HepG2 (cell line): Measurements from ENCODE around the gene KDM4B. TPM values are rescaled to one million over a fixed set of nuclear protein-coding genes. Genes with fewer than 3 reads are reported as not detected.

Experiments used
- ARNTL ChIP-seq: sonication (generic); formaldehyde crosslinking; IDR thresholded peaks from 2 replicates; pipeline ENCODE4 v1.4.0; 2020; ENCODE audit warnings: mild to moderate bottlenecking, missing genetic modification reagents
- ATRX ChIP-seq: sonication (generic); formaldehyde crosslinking; IDR thresholded peaks from 2 replicates; pipeline ENCODE4 v1.4.0; 2020; ENCODE audit warnings: missing genetic modification reagents, borderline replicate concordance
- DBP ChIP-seq: sonication (generic); formaldehyde crosslinking; IDR thresholded peaks from 2 replicates; pipeline ENCODE4 v1.4.0; 2020; ENCODE audit warnings: missing genetic modification reagents; ENCODE audit errors: not compliant biosample characterization
- DRAP1 ChIP-seq: IDR thresholded peaks from 2 replicates; pipeline ENCODE4 v1.6.1; 2016; ENCODE audit warnings: missing genetic modification reagents, missing compliant biosample characterization
- ERF ChIP-seq: IDR thresholded peaks from 2 replicates; pipeline ENCODE4 v1.6.1; 2018; ENCODE audit warnings: missing biosample characterization, missing genetic modification reagents
- GTF2F1 ChIP-seq: fragments of 150-350 bp; IDR thresholded peaks from 2 replicates; pipeline ENCODE4 v1.6.1; 2014; ENCODE audit warnings: low read length
- KDM2A ChIP-seq: sonication (generic); formaldehyde crosslinking; IDR thresholded peaks from 2 replicates; pipeline ENCODE4 v1.4.0; 2020; ENCODE audit warnings: low read depth, missing genetic modification reagents, borderline replicate concordance
- MNT ChIP-seq: fragments of 450-650 bp; IDR thresholded peaks from 2 replicates; pipeline ENCODE4 v1.6.1; 2016
- NR0B2 ChIP-seq: sonication (generic); formaldehyde crosslinking; IDR thresholded peaks from 2 replicates; pipeline ENCODE4 v1.4.0; 2020; ENCODE audit warnings: mild to moderate bottlenecking, missing genetic modification reagents
- NR3C1 ChIP-seq: sonication (generic); formaldehyde crosslinking; IDR thresholded peaks from 2 replicates; pipeline ENCODE4 v1.4.0; 2020; ENCODE audit warnings: missing genetic modification reagents
- RAD21 ChIP-seq: fragments of 450-650 bp; formaldehyde crosslinking; IDR thresholded peaks from 2 replicates; pipeline ENCODE4 v1.5.0; 2020; ENCODE audit warnings: mild to moderate bottlenecking
- SMARCE1 ChIP-seq: fragments of 450-650 bp; IDR thresholded peaks from 2 replicates; pipeline ENCODE4 v1.6.1; 2017; ENCODE audit warnings: borderline replicate concordance
- TCF7L2 ChIP-seq: IDR thresholded peaks from 2 replicates; pipeline ENCODE4 v1.6.1; 2011; ENCODE audit warnings: mild to moderate bottlenecking, low read depth, low read length, moderate library complexity
- TEAD3 ChIP-seq: optimal IDR thresholded peaks from 2 replicates; pipeline ENCODE3; 2016; ENCODE audit warnings: borderline replicate concordance
- THRA ChIP-seq: sonication (generic); formaldehyde crosslinking; IDR thresholded peaks from 2 replicates; pipeline ENCODE4 v1.4.0; 2020; ENCODE audit warnings: missing genetic modification reagents, borderline replicate concordance
- TSC22D2 ChIP-seq: sonication (generic); formaldehyde crosslinking; IDR thresholded peaks from 2 replicates; pipeline ENCODE4 v1.5.1; 2020; ENCODE audit warnings: missing genetic modification reagents, mild to moderate bottlenecking, borderline replicate concordance
- XBP1 ChIP-seq: sonication (generic); formaldehyde crosslinking; IDR thresholded peaks from 2 replicates; pipeline ENCODE4 v1.5.0; 2020; ENCODE audit warnings: missing genetic modification reagents
- ZFP36 ChIP-seq: fragments of 150-350 bp; IDR thresholded peaks from 2 replicates; pipeline ENCODE4 v1.6.1; 2018; ENCODE audit warnings: borderline replicate concordance, low read length, low read depth; ENCODE audit not compliant: partially characterized antibody
- ZNF138 ChIP-seq: sonication (generic); formaldehyde crosslinking; IDR thresholded peaks from 2 replicates; pipeline ENCODE4 v1.5.0; 2020; ENCODE audit warnings: mild to moderate bottlenecking, low read depth, missing genetic modification reagents
- ZNF280B ChIP-seq: sonication (generic); formaldehyde crosslinking; IDR thresholded peaks from 2 replicates; pipeline ENCODE4 v1.5.0; 2020; ENCODE audit warnings: missing genetic modification reagents, mild to moderate bottlenecking, borderline replicate concordance
- ZNF432 ChIP-seq: sonication (generic); formaldehyde crosslinking; IDR thresholded peaks from 2 replicates; pipeline ENCODE4 v1.5.0; 2020; ENCODE audit warnings: missing genetic modification reagents, mild to moderate bottlenecking, borderline replicate concordance
- ZNF557 ChIP-seq: sonication (generic); formaldehyde crosslinking; IDR thresholded peaks from 2 replicates; pipeline ENCODE4 v1.4.0; 2020; ENCODE audit warnings: missing genetic modification reagents
- ZNF564 ChIP-seq: sonication (generic); formaldehyde crosslinking; IDR thresholded peaks from 2 replicates; pipeline ENCODE4 v1.8.1; 2023; ENCODE audit warnings: mild to moderate bottlenecking, missing genetic modification reagents
- ZNF572 ChIP-seq: sonication (generic); formaldehyde crosslinking; IDR thresholded peaks from 2 replicates; pipeline ENCODE4 v1.5.1; 2020; ENCODE audit warnings: mild to moderate bottlenecking, missing genetic modification reagents
- ZSCAN29 ChIP-seq: sonication (generic); formaldehyde crosslinking; conservative IDR thresholded peaks from 2 replicates; pipeline ENCODE4 v1.4.0; 2020; ENCODE audit warnings: mild to moderate bottlenecking, missing genetic modification reagents
- polyA plus RNA-seq, 8 experiments: library from polyadenylated mRNA; depleted of rRNA in 3 of 8; stranded (reverse) in 7 of 8; unstranded in 1 of 8; fragments of >200 nt; fragmentation: Illumina TruSeq in 4 of 8; extraction: Trizol in 4 of 8; gene quantifications; 2 replicates each; pipeline versions ENCODE4 v1.2.1 to v1.2.3, GENCODE V29; 2011 to 2016; ENCODE audit warnings: low read depth in 4 of 8, missing spikeins in 1 of 8, mixed read lengths in 1 of 8; ENCODE audit not compliant: insufficient read depth in 1 of 8
- total RNA-seq, 5 experiments: library from RNA; depleted of rRNA; stranded (reverse); fragments of >200 nt; fragmentation: Illumina TruSeq; extraction: Trizol; gene quantifications; 2 replicates each; pipeline ENCODE4 v1.2.3, GENCODE V29; 2016; ENCODE audit warnings: low read depth in 1 of 5

Gene KDM4B
- total and polyA plus RNA-seq, 2 of the 13 experiments (the other 11 are each of a cell fraction or from before 2014, with no cell fraction given): 4.9 to 14.6 TPM

GRCh38 chr19:5048091-5048726 is 79.3 kb downstream of the KDM4B start (continued):
- TF ChIP-seq ZNF280B (0 out of 2 replicates have a peak, but pooled peaks have one; percentile 40), XBP1 (no peak), ZNF138 (CRISPR knock-in tag) (no peak), TEAD3 (CRISPR knock-in tag) (peak; percentile 79), GTF2F1 (no peak), ATRX (no peak), THRA (CRISPR knock-in tag) (no peak), ZFP36 (no peak), NR3C1 (no peak), MNT (0 out of 2 replicates have a peak, but pooled peaks have one; percentile 8), ZNF564 (CRISPR knock-in tag) (0 out of 2 replicates have a peak, but pooled peaks have one; percentile 33), ZNF557 (CRISPR knock-in tag) (no peak), TCF7L2 (no peak), ZNF572 (CRISPR knock-in tag) (no peak), ERF (CRISPR knock-in tag) (no peak), NR0B2 (CRISPR knock-in tag) (no peak), ARNTL (CRISPR knock-in tag) (no peak), TSC22D2 (CRISPR knock-in tag) (no peak), KDM2A (CRISPR knock-in tag) (peak; percentile 78; the same call in 1 of the 2 replicates), ZNF432 (CRISPR knock-in tag) (no peak), ZSCAN29 (no peak), DRAP1 (CRISPR knock-in tag) (no peak), DBP (CRISPR knock-in tag) (no peak), SMARCE1 (no peak), RAD21 (CRISPR knock-in tag) (peak; percentile 92)
